ENCODE data around the gene COL5A3.

COL5A3 gene

DNA sequence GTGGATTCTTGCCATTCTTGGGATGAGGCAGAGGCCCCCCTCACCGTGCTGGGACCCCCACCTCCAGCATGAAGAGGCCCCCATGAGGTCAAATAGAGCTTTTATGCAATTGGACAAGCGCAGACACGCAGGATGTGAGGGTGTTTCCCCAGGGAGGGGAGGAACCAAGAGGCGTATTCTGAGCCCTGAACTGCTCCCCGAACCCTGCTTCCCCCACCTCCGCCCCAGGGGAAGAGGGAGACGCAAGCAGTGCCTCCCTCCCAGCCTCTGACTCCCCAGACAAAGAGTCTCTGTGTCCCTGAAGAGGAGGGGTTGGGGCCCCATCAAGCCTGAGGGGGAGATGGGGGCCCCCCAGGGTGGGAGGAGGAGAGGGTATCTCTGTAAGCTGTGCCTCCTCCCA, 1.7 kb upstream of the COL5A3 start:
- DNase-seq (ENCODE audit: low read depth in 2 of 2, low spot score in 1 of 2): no peak

DNA sequence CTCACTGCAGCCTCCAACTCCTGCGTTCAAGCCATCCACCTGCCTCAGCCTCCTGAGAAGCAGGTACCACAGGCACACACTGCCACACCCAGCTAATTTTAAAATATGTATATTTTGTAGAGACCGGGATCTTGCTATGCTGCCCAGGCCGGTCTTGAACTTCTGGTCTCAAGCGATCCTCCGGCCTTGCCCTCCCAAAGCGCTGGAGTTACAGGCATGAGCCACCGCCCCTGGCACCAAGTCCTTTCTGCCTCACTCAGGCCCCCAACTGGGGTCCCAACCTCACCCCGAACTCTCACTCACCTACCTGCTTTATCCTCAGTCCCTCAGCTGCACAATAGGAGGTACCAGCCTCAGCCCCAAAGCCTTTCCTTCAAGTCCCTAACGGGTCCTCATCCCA, 635 bp upstream of the COL5A3 start:
- no peak for DNase-seq (ENCODE audit: low read depth in 2 of 2, low spot score in 1 of 2)

DNA sequence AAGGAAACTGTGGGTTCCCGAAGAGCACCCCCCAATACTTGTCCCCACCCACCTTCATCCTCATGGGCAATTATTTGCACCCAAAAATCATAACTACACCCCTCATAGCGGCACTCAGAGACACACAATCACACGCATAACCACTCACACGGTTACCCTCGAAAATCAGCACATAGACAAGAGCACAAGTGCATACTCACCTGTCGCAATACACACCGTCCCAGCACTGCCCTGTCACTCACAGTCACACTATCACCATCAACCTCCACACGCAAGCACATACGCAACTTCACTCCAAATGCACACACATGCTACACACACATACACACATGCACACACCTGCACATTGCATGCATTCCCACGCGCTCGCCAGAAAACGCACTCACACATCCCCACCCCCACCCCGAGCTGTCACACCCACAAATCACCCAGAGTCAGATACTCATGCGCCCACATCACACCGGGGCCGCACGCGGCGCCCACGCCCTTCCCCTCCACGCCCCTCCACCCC, 535 bp downstream of the COL5A3 start:
- no peak for DNase-seq (ENCODE audit: low read depth in 2 of 2, low spot score in 1 of 2)

DNA sequence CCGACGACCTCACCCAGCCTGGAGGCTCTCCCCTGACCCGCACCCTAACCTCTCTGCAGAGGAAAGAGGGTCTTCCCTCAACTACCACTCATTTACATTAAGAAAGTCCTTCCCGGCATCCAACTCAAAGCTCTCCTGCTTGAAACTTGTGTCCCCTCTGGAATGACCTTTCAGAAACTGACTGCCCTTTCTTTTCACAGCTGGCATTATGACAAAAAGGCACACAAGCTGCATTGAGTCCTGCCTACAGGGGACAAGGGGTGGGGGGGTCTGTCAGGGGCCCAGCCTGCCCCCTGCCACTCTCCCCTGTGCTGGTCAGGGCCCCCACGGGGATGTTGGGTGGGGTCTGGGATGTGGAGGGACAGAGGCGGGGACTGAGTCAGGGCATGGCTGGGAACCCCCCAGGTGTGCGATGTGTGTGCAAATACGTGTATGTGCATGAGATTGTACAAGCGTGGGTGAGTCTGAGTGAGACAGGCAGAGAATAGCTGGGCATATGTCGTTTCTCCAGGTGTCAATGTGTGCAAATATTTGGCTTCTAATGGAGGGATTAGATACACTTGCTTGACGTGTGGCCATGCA, 2.0 kb downstream of the COL5A3 start:
- no peak for DNase-seq (ENCODE audit: low read depth in 2 of 2, low spot score in 1 of 2)

DNA sequence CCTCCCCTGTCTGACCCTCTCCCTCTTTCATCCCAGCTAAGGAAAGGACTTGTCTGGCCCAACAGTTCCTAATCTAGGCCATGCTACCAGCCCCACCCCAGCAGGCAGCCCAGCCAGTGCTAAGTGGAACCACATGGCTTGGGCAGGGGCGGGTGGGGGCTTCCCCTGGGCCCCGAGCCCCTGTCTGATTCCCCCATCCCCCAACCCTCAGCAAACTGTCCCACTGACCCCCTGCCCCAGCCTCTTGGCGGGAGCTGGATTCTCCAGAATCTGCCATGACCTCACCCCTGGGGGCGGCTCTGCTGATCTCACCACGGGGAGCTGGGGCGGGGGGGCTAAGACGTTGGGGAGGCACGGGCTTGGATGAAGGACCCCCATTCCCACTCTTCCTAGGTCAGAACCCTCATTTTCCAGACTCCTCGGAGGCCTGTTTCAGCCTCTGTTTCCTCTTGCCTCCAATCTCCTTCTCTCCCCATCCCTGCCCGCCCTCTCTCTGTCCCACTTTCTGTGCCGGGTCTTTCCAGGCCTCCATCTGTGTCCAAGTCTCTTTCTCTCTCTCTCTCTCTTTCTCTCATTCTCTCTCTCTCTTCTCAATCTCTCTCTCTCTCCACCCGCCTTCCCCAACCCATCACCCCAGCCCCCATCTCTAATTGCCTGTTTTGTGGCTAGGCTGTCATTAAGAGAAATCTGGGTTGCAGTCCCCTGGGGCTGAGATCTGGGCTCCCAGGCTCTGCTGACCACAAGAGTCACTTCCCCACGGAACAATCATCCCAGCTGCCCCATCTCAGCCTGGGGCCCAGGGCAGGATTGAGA, 2.7 kb downstream of the COL5A3 start:
- no peak for DNase-seq (ENCODE audit: low read depth in 2 of 2, low spot score in 1 of 2)

DNA sequence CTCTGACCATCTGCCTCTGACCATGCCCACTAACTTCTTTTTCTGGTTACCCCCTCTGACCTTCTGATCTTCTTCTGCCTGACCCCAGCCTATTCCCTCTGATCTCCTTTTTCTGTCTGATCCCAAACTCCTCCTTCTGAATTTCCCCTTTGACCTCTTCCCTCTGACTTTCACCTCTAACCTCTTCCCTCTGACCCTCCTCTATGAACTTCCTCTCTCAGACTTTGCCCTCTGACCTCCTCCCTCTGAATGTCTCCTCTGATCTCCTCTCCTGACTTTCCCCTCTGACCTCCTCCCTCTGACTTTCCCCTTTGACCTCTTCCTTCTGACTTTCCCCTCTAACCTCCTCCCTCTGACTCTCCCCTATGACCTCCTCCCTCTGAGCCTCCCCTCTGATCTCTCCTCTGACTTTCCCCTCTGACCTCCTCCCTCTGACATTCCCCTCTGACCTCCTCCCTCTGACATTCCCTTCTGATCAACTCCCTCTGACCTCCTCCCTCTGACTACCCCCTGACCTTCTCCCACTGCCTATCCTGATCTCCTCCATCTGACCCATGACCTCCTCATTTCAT, 3.5 kb downstream of the COL5A3 start:
- DNase-seq (ENCODE audit: low read depth in 2 of 2, low spot score in 1 of 2): no peak

DNA sequence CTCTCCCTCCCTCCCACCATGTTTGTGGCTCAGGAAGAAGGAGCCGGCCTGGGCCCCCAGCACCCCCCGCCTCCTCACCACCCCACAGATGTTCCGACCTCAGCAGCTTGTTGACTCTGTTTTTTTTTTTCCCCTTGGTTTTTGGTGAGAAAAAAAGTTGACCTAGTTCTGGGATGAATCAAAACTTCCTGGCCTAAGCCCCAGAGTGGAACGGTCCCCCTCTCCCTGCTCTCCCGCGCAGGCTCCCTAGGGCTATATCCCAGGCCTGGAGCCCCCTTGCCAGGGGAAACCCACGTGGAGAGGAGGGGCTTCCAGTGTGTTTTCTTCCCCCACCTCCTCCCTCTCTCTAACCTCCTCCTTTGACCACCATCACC, 4.0 kb downstream of the COL5A3 start:
- DNase-seq (ENCODE audit: low read depth in 2 of 2, low spot score in 1 of 2): no peak

DNA sequence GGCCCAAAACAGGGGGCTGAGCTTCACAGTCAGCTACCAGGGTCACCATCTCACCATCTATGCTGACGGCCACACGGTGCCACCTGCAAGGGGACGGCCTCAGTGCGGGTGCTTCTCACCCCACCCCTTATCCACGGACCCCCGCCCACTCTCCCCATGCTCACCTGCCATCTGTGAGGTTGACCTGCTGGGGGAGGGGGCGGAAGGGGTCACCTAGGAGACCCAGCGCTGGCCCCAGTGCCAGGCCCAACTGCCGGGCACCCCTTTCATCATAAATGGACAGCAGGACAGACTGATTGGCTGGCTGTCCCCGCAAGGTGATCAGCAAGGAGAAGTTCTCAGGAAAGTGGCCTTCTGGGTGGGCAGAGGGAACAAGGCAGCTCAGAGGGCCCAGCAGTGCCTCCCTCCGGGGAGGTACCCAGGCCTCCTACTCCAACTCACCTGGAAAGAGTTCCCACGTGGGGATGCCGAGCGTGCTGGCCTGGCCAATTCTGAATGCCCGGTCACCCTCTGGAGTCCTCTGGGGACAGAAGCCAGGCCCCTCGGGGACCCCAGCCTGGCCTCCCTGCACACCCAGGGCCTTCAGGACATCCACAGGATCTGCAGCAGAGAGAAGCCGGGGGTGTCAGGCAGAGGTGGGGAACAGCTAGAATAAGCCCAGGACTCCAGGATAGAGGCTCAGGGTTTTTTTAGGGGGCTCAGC, 4.5 kb downstream of the COL5A3 start:
- DNase-seq (ENCODE audit: low read depth in 2 of 2, low spot score in 1 of 2): no peak

DNA sequence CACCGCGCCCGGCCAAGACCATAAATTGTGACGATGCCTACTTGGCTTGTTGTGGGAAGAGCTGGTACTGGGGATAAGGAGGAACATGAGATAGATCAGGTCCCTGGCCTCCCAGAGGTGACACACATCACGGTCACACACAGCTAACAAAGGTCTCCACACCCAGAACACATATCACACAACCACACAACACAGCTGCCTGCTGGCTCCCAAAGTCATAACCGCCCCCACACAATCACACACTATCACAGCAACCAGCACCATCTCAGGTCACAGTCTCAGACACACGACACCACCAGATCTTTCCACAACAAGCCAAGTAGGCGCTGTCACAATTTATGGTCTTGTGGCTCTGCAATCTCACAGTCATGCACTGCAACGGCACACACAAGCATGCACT, 5.7 kb downstream of the COL5A3 start:
- no peak for DNase-seq (ENCODE audit: low read depth in 2 of 2, low spot score in 1 of 2)

DNA sequence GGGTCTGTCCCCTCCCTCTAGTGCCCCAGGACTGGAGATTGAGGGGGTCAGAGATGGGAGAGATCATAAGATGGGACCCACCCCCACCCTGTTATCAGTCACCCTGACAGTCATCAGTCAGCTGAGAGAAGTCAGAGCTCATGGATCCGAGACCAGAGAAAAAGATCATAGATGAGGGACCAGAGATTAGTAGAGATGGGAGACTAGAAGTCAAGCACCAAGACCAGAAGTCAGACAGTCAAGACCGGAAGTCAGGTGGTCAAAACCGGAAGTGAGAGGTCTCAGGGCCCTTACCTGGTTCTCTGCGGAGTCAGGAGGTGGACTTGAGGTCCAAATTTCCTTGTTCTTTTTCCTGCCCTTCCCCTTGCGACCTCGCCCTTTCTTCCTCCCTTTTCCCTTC, 7.0 kb downstream of the COL5A3 start:
- no peak for DNase-seq (ENCODE audit: low read depth in 2 of 2, low spot score in 1 of 2)

DNA sequence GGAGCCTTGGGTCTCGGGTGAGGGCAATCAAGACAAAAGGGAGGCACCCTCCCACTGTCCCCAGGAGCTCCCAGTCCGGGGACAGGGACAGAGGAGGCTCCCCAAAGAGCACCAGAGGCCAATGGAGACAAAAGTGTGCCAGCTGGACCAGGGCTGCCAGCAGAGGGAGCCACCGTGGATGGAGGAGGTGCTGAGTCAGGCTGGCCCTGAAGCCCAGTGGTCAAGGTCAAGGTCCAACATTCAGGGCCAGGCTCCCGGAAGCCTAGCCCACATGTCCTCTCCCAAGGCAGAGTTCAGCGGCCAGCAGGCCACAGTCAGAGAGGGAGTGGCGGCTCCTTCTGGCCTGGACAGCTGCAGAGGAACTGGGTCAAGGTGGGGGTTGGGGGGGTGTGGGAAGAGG, 8.4 kb downstream of the COL5A3 start:
- no peak for DNase-seq (ENCODE audit: low read depth in 2 of 2, low spot score in 1 of 2)

DNA sequence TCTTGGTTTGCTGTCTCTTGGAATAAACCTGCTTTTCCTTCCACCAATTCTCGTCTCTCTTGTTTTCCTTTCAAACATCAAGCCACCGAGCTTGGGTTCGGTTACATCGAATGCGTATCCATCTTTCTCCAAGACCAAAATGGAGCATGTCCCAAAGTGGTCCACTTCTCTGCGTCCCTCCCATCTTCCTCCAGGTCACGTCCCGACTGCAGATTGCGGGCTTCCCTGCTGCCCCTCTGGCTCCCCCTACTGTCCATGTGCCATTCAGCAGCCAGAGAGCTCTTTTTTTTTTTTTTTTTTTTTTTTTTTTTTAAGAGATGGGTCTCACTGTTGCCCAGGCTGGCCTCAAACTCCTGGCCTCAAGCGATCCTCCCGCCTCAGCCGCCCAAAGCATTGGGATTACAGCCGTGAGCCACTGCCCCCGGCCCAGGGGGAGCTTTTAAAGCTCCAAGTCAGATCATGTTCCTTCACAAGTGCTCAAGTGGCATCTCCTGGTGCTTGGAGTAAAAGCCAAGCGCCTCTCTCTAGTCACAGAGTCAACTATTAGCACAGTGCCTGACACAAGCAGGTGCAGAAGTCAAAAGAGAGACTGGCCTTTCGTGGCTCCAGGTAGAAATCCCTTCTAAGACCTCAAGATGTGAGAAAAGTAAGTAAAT, 10.0 kb downstream of the COL5A3 start:
- peak; percentile 16 to 31 for DNase-seq (ENCODE audit: low read depth in 2 of 2, low spot score in 1 of 2)

DNA sequence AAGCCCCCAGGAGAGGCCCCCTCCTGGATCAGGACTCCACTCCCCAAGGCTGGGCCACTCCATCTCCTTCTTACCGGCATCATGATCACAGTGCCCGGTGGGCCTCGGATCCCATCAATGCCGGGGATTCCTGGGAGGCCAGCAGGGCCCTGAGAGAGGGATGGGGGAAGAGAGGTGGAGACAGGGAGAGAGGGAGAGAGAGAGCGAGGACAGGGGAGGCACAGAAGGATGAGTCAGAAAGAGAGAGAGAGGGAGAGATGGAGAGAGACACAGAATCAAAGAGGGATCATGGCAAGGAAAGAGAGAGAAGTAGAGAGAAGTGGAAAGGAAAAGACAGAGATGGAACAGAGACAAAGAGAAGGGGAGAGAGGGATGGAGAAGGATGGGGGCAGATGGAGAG, 13.8 kb downstream of the COL5A3 start:
- DNase-seq (ENCODE audit: low read depth in 2 of 2, low spot score in 1 of 2): no peak

DNA sequence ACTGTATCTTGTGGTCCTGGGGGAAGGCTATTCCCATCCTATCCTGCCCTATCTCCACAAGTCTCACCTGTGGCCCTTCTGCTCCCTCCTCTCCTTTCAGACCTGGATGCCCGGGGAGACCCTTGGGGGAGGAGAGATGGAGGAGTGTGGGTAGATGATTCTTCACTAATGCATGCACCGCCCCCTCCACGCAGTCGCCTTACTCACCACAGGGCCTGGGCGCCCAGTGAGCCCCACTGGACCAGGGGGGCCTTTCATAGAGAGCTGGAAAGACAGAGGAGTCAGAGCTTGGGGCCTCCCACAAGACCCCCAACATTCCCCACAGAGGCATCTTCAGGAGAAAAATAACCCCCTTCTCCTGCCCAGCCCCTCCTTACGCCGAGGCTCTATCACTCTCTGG, 14.3 kb downstream of the COL5A3 start:
- DNase-seq (ENCODE audit: low read depth in 2 of 2, low spot score in 1 of 2): no peak

DNA sequence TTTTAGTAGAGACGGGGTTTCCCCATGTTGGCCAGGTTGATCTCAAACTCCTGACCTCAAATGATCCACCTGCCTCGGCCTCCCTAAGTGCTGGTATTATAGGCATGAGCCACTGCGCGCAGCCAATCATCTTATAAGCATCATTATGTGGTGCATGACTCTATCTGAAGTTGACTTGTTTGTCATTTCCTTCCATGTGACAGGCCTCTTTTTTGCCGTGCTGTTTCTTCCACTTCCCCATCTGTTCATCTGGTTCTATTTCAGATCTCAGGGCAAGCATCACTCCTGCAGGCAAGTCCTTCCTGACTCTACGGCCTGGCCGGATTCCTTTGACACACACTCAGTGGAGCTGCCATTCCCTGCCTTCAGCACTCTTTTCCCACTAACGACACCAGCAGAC, 15.2 kb downstream of the COL5A3 start:
- DNase-seq (ENCODE audit: low read depth in 2 of 2, low spot score in 1 of 2): no peak

DNA sequence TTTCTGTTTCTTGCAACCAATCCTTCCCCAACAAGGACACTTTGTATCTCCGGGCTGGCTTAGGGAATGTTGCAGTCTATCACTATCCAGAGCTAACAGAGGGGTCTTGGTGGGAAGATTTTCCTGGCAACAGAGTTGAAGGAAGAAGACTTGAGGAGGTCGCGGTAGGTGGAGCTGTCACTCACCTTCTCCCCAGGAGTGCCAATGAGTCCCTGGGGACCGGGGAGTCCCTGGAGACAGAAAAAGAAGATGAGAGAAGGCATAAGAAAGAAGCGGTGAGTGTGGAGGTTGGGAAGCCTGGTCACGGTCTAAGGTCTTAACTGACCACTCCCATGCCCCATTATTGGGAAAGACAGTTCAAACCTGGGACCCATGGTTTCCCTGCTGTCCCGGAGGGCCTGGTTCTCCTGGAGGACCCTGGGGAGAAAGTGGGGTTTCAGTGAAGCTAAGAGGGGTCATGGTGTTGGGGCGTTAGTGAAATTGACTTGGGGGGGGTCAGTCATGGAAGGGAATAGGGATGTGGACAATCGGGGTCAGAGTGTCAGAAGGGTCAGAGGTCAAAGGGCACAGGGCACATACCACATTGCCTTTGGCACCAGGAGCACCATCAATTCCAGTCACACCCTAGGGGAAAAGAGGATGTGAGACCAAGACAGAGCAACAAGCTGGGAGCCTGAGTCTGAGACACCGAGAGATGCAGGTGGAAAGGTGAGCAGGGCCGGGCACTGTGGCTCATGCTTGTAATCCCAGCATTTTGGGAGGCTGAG, 18.7 kb downstream of the COL5A3 start:
- DNase-seq (ENCODE audit: low read depth in 2 of 2, low spot score in 1 of 2): no peak

DNA sequence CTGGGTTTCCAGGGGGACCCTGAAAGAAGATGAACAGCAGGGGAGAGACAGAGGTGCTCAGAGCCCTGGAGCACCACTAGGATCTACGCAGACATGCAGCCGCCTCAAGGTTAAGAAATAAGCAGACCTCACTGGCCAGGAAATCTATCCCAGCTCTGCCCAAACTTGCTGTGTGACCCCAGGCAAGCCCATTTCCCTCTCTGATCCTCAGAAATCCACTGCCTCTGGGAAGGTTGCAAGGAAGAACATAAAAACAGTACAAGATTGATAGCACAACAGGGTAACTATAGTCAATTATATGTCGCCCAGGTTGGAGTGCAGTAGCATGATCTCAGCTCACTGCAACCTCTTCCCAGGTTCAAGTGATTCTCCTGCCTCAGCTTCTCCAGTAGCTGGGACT, 20.8 kb downstream of the COL5A3 start:
- DNase-seq (ENCODE audit: low read depth in 2 of 2, low spot score in 1 of 2): no peak

DNA sequence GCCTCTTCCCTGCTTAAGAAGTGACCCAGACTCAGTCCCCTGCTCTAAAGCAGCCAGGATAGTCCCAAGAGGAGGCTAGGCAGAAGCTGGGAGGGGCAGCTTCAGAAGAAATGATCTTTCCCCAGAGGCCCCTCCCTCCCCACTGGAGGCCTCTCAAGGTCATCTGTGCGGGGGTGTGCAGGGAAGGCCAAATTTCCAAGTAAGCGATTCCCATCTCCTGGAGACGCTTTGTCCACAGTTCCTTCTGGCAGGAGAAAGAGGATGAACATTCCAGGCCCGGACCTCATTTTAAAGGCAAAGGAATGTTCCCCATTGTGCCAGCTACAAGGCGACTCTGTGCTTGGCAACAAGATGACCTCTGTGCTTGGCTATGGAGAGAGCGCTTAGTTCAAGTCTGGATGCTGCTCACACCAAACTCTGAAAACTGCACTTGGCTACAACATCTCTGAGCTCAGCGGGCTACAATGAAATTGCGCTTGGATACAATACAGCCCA, 23.5 kb downstream of the COL5A3 start:
- DNase-seq (ENCODE audit: low read depth in 2 of 2, low spot score in 1 of 2): no peak

DNA sequence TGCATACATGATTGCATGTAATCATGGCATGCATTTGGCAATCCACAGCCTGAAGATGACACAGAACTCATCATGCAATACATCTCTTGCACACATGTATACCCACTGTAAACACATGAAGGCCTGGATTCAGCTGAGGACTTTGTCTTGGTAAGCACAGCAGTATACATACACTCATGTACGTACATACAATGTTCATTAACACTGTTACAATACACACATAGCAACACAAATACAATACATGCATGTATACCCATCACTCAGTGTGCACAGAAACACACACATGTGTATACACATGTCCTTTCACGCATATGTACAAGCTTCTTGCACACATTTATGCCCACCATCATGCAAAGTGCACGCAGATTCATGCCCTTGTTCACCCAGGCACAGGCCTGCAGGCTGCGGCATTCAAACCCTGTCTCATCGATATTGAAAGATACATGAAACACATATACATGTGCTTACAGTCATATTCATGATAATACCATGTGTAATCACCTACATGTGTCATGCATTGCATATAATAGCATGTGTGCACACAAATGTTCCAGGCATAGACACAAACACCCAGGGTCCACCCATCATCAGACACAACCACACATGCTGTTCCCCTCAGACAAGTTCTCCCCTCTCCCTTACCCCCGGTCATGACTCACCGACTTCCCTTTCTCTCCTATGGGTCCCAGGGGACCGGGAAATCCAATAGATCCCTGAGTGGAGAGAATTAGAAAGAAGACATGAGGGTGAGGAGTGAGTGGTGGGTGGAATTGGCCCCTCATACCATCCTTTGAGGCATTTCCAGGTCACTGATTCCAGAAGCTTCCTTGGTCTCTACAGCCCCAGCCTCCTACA, 28.7 kb downstream of the COL5A3 start:
- DNase-seq (ENCODE audit: low read depth in 2 of 2, low spot score in 1 of 2): no peak

DNA sequence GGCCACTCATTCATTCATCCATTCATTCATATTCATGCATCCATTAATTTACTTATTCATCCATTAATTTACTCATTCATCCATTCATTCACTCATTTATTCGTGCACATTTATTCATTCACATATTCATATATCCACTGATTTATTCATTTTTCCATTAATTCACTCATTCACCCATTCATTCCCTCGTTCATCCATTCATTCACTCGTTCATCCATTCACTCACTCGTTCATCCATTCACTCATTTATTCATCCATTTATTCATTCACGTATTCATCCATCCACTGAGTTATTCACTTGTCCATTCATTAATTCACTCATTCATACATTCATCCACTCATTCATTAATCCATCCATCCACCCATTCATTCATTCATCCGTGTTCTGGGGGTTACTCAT, 38.2 kb downstream of the COL5A3 start:
- DNase-seq (ENCODE audit: low read depth in 2 of 2, low spot score in 1 of 2): no peak
